T-helper 2 cell treated with Interferon-gamma antibody and Interleukin-4, amounts not matched to agents 100 ng/mL and 5 ng/mL, for 36 hours (primary cell): ENCODE measurements around the gene PRRX1. TPM values are rescaled to one million over a fixed set of nuclear protein-coding genes. Genes with fewer than 3 reads are reported as not detected.

Experiments
- intact Hi-C: fragments of 100-400 bp; cut with micrococcal nuclease; formaldehyde crosslinking; loops from one replicate; pipeline ENCODE4 v1.15.1; 2023
- total RNA-seq: library from RNA; stranded (reverse); gene quantifications from 2 replicates; pipeline ENCODE4 v1.2.3, GENCODE V29; 2022

The PRRX1 gene
- total RNA-seq = not detected in 2 replicates

DNA sequence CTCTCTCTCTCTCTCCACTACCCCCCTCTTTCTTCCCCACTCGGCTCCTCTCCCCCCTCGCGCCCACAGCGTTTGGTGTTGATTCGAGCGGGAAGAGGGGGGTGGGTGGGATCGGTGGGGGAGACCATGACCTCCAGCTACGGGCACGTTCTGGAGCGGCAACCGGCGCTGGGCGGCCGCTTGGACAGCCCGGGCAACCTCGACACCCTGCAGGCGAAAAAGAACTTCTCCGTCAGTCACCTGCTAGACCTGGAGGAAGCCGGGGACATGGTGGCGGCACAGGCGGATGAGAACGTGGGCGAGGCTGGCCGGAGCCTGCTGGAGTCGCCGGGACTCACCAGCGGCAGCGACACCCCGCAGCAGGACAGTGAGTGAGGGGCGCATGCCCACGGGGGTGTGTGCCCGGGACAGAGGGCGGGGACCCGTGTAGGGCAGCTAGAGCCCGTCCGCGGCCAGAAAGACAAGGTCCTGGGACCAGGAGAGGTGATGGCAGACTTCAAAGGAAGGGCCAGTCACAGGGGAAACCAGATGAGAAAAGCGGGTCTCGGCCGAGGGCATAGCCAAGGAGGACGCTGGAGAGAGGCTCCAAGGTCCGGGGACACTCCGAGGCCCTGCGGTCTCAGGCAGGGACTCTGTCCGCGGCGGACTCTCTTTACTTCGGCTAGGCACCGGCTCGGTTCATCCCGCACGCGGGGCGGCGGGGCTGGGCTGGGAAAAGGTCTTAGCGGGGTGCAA lies at the start of gene PRRX1:
TSS of gene PRRX1 (plus strand) at position 39 of the 735 bp plus-strand sequence. CDS start at position 127, 88 bp downstream.
- intact Hi-C loops = no loop called here

DNA sequence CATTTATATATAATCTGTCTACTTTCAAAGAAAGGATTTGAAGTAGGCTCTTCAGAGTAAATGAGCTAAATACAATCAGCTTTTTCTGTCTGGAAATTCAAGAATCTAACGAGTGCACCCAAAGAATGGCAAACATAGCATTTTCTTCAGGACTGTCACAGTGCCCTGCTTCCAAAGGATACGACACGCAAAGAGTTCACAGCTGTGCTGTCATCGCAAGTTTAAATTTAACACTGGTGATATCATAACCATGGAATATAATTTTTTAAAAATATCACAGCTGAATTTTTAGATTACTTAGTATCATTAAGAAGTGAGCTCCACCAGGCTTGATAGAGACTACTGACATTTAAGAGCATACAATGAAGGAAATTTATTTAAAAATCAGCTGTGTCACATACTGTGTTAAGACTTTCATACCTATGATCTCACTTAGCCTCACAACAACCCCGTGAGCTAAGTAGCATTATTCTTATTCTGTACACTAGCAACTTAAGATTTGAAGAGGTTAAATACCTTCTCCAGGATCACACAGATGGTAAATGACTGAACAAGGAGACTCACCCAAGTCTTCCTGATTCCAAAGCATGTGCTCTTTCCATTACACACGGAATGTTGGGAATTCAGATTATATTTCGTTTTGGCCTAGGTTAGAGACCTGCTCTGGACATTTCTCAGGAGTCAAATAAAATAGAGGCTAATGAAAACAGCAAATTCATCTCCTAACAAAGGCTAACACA lies 46.2 kb upstream of the PRRX1 start:
- intact Hi-C loops = no loop called here

DNA sequence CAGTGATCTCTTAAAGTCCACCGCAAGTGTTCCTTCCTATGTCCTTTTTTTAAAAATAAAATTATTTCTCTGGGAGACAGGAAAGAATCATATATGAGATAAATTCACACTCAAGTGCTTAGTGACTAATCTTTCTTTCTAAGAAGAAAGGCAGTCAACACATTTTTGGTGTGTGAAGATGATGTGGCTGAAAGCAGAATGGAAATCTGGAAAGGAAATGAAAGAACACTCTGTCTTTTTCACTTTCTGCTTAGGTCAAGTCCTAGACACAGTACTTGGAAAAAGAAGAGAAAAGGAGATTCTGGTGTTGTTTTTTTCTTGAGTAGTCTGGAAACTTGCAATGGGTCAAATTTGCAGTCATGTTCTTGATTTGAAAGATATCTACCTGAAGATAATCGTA lies 45.5 kb upstream of the PRRX1 start:
- intact Hi-C loops = no loop called here

DNA sequence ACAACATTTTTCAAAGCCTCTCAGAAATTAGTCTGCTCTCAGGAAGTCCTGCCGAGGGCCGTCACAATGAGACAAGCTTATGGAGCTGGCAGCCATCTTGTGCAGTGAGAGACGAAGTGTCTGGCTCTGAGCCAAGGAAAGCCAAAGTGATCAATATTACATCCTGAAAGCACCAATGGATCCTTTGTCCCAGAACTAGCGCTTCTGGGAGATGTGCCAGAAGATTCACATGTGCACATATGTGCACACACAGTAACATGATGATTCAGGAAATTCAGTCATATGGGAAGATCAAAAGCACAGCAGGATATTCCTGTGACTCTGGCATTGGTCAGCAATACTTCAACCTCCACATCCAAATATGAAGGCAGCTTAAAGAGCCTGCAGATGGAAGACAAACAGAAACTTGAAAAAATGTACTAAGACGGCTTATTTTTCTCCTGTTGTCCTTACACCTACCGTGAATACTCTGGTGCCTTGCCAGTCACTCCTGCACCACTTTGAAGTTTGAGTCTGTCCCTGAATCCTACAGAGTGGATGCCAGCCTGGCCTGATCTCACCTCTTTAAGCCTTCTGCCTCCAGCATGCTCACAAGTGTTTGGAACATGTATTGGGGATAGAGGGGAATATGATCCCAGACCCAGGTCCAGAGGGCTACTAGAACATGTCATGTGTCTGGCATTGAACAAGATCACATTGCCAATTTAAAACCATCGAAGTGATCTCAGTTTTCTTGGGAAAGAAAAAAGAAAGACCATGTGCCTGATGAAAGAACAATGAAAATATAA lies 44.5 kb upstream of the PRRX1 start:
- intact Hi-C loops = no loop called here

DNA sequence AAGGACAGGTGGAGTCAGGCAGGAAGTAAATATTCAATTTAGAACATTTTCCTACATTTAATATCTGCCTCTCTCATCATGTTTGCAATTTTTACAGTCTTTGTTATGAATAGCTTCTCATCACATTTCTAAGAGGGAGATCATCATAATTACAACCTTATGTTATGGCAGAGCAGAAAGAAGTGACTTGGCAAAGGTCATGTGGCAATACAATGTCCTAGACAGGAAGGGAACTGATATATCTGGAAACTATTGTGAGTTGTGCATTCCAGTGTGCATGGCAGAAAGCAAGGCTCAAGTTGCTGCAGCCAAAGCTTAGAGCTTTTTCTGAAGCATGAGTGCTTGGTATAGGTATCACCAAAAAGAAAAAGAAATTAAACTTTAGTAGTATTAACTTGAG lies 43.8 kb upstream of the PRRX1 start:
- intact Hi-C loops = no loop called here

DNA sequence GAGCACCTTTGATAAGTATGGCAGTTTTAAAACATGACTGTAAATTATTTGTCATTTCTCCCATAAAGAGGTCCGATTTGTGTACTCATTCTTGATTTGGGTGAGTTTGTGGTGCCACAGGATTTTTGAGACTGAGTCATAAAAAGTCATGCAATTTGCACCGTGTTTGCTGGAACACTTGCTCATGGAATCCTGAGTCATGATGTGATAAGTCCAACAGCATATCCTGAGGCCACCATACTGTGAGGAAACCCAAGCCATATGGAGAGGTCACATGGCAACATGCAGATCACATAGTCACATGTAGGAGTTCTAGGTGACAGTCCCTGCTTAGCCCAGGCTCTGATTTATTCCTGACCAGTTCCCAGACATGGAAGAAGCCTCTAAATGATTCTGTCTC lies 40.8 kb upstream of the PRRX1 start:
- intact Hi-C loops = no loop called here

DNA sequence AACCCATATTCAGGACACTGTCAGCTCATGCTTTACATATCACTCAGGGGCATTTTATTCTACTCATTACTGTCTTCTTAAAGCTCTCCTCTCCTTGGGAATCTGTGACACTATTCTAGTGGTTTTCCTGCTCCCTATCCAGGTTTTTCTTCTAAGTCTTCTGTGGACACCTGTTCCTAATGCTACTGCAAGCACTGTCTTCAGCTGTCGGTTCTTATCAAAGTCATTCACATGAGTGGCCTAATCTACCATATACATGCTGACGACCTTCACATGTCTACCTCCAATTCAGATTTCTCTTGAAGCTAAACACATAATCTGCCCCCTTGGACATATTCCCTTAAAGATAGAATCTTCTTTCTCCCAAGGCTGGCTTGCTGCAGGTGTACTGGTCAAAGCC lies 39.8 kb upstream of the PRRX1 start:
- intact Hi-C loops = no loop called here

DNA sequence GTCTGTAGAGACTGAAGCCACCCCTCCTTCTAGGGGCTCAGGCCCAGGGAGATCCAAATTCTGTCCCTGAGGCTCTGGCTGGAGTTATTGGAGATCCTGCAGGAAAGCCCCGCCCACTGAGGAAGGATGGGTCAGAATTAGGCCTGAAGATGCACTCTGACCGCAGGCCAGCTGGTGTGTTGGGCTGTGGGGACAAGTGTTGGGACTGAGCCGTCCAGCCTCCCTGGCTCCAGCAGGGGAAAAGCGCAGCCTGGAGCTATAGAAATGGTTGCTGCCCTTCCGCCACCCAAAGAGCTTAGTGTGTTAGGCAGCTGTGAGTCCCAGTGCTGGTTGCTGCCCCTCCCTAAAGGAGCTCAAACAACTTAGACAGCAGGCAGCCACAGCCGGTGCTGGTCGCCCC lies 33.0 kb upstream of the PRRX1 start:
- intact Hi-C loops = no loop called here

DNA sequence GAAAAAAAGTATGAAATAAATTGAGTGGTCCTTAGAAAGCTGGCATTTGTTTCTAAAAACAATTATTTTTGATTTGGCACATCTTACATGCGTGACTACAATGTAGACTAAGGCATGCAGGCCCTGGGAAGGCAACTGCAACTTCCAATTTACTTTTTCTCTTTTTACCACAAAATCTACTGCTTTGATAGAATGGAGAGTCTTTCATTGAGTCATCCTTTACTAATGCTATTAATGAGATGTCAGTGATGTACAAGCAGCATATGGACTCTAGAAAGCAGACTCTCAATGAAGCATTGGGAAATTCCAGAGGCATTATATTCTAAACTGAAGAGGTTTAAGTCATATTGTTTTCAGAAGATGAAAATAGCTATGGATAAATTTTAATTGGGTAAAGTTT lies 29.6 kb upstream of the PRRX1 start:
- intact Hi-C loops = no loop called here

DNA sequence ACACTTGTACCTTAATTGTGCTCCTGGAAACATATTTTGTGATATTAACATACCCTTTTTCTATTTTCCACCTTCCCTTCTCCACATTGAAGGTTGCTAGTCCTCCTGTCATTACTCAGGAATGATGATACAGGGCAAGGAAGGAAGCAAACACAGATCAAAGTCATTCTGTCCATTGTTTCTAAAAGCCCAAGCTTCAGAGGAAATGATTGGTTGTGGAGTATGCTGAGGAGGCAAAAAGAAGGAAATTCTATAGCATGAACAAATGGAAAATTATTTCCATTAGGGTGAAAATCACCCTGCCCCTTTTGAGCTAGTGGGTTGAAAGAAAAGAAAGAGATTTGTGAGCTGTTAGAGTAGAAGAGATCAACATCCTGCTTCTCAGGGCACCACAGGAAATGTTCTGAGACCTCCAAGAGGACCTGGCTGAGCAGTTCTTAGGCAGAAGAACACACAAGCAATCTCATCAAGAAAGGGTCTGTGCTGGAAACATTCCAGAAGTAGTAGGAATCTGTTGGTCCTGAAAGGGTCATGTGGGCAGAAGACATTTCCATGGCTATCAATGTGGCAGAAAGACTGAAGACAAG lies 29.0 kb upstream of the PRRX1 start:
- intact Hi-C loops = no loop called here

DNA sequence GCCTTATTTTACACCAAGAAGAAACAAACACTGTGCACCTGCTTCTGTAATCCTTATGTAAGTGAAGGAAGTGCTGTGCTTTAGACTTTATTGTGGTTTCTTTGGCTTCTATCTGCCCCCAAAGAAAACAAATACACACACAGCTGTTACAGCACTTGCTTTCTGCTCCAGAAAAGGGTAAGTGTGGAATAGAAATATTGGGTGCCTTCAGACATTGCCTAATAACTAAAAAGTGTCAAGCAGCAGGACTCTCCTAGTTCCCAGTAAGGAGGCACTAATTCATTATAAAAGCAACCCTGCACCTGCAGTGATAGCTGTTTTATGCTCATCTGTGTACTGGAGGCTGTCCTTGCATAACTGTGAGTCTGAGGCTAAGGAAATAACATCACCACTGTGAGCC lies 23.4 kb upstream of the PRRX1 start:
- intact Hi-C loops = no loop called here

DNA sequence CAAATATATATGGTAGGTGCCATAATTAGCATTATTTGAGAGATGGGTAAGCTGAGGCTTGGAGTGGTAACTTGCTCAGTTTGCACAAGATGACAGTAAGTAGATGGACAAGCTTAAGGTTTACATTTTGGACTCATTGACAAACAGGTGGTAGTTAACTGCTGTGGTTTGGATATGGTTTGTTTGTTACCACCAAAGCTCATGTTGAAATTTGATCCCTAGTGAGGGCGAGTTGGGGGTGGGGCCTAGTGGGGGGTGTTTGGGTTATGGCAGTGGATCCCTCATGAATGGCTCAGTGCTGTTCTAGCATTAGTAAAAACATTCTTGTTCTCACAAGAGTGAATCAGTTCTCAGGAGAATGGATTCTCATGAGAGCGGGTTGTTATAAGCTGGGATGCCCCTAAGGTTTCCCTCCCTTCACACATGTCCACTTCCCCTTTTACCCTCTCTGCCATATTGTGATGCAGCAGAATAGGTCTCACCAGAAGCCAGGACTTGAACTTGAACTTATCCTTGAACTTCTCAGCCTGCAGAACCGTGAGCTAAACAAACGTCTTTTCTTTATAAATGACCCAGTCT lies 6.6 kb upstream of the PRRX1 start:
- intact Hi-C loops = no loop called here

DNA sequence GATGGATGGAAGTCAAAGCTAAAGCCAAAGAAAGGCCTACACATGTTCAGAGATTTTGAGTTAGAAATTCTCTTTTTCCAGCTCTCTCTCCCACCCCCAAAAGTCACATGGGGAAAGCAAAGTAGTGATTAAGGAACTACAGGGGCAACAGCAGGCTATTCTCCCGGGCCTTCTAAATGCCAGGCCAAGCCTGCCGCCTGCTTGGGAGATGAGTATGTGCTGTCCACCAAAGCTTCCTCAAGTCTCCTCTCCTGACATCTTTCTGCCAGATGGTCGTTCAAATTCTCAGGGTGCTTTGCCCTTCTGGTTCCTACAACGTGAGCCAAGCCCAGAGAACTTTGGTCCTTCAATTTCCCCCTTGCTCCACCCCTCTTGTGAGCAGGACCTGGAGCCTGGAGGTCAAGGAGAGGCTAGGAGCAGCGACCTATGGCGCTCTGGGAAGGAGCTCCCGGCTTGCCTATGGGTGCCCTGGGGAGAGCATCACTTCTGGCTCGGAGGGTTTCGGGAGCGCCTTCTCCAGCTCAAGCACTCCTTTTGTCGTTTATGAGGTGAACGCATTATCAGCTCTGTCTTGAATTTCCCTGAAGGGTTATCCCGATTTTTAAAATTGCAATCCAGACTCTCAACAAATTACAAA lies 4.4 kb upstream of the PRRX1 start:
- intact Hi-C loops = no loop called here

DNA sequence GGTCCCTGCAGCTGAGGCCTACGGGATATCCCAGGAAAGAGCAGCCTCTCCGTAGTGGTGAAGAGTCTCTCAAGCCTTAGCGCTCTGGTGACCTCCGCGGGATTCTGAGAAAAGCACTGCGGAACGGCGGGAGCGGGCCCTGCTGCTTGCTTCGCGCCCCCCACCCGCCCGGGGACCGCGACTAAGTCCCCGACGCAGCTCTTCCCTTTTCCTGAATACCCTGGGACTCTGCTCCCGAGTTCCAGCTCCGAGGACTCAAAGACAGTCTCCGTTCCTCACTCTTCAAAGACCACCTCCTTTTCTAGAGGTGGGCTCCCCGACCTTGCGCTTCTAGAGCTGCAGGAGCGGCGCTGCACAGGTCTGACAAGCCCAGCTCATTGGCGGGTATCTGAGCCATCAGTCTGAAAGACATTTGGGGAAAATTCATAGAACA lies 3.6 kb upstream of the PRRX1 start:
- intact Hi-C loops = no loop called here

DNA sequence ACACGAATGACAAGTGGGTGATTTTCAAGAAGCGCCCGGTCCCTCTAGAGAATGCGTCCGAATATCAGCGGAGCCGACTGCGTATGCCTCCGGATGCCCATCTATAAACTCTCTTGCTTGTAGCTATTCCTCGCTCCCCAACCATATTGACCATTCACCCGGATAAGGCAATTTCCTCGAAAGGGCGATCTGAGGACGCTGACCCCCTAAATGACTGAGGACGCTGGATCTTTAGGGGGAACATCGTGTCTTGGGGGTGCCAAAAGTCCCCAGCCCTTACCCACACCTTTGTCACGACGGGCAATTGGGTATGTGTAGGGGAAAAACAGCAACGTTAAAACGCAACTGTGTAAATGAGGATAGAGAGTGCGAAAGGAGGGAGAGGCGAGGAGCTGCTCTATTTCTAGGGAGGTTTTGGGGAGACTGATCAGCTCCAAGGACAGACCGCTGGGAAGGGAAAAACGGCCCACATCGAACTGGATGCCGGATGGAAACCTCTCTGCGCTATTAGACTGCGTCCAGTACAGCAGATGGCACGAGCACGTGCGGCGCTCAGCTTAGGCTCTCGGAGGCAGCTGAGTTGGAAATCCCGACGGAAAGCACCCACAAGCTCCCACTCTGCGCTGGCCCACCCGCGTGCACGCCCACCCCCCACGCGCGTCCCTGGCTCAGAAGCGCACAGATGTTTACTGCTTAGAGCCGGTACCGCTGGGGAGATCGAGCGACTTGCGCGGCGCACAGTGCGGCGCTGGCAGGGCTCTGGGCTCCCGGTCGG lies 2.9 kb upstream of the PRRX1 start:
- intact Hi-C loops = no loop called here

DNA sequence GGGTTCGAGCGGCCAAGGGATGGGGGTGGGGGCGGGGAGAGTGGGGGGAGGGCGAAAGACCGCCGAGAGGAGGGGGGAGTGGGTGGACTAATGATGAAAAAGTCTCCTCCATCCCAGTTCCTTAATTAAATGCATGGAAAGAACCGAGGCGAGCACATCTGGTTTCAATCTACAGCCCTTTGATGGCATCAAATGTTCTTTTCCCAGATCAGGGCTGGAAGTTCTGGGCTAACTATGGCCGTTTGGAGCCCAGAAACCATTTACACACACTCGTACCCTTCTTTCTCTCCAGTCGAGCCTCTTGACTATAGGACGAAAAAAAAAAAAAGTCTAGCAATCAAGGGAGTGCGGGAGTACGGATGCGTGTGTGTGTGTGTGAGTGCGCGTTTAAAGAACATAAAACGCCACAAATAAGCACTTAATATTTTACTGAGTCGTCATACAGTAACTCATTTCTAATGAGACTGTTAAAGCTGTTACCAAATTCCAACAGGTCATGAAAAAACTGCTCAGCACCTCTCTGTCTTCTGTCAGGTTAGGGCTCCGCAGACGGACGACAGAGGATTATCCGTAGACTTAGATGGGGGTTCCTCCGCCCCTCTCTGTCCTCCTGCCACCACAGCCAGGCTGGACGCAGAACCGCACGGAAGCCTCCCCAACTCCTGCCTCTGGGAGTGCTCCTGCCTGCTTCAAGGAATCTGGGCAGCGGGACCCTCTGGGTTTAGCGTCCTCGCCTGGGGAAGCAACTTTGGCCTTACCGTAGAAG lies 2.1 kb upstream of the PRRX1 start:
- intact Hi-C loops = no loop called here

DNA sequence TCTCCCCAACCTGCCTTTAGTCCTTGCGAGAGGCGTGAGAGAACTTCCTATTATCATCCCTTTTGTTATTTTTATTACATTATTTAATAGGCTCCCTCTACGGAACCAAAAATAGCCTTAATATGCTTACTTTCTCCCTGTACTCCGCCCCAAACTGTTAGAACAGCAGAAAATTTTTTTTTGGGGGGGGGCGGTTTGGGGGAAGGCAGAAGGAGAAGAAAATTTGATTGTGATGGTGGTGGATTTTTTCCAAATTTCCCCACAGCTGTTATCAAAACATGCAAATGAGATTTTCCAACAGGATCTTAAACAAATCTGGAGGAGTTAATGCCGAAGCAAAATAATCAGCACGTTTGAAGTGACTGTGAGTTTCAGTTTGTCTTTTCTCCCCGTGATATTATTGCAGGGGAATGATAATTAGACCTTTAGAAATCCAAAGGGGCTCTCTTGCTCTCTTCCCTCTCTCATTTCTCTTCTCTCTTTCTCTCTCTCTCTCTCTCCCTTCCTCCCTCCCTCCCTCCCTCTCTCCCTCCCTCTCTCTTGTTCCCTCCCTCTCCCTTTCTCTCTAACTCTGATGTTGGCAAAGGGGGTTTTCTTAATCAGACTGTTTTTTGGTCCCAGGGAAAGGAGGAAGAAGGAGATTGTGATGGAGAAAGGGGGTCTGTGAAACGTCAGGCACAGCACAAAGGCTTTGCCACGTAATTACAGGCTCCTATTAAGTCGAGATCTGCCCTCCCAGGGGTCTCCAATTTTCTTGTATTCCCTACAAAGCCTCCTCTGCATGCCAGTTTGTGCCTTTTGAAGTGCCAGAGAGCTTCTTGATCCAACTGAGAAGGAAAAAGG lies 1.1 kb upstream of the PRRX1 start:
- intact Hi-C loops = no loop called here

DNA sequence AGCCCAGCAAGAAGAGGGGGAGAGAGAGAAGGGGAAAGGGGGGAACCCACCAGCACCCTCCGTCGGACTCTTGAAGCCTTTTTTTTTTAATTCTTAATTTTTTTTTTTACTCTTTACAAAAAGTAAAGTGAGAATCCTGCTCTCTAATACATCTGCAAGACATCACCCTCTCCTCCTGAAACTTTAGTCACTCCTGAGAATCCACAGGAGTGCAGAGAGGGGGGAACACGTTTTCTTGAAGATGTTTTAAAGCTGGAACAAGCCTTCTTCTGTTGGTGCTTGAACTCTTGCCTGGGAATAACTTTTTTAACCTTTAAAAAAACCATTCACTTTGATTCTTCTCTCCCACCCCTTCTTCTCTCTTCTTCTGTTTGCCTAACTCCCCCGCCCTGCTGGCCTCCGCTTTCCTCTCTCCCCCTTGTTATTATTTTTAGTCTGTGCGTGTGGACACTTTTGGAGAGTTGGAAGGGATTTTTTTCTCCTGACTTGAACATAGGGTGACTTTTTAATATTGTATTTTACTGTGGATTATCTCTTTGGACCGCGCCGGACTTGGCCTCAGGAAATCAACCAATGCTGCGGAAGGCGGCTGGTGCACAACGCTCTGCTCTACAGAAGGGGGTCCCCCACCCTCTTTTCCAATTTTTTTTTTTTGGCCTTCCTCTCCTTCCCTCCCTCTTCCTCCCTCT lies 383 bp upstream of the PRRX1 start:
- intact Hi-C loops = no loop called here
